Breast epithelium (tissue), 4 donors: Measurements from ENCODE around the gene NR2C1. TPM values are rescaled to one million over a fixed set of nuclear protein-coding genes. Genes with fewer than 3 reads are reported as not detected.
"Not testable (repeated sequence)": the region's sequence is repeated elsewhere in the genome, so short reads cannot be mapped to it uniquely, and the experiment has no call there.

Source experiments
- DNase-seq, 2 donors: peaks; one replicate each; pipeline ENCODE4 v3.0.0-alpha.2; 2019; ENCODE audit warnings: low spot score in 2 of 2
- H3K27ac ChIP-seq, 2 donors: fragments of 200-600 bp; sonication (generic) in 1 of 2; one replicate each; pipeline ENCODE4 v1.5.1; 2016 to 2019; ENCODE audit warnings: mild to moderate bottlenecking in 1 of 2
- H3K27me3 ChIP-seq, 2 donors: fragments of 200-600 bp; sonication (generic) in 1 of 2; one replicate each; pipeline versions ENCODE4 v1.5.1 to v1.6.0; 2017 to 2019; ENCODE audit warnings: control low read depth in 1 of 2, mild to moderate bottlenecking in 1 of 2
- H3K36me3 ChIP-seq: fragments of 200-600 bp; one replicate; pipeline ENCODE4 v1.5.1; 2019
- H3K4me1 ChIP-seq, 2 donors: fragments of 200-600 bp; sonication (generic); one replicate each; pipeline ENCODE4 v1.5.1; 2016 to 2019; ENCODE audit warnings: control low read depth in 1 of 2
- H3K4me3 ChIP-seq, 3 donors: fragments of 200-600 bp; sonication (generic); 1 replicate in 2 of 3; 2 replicates in 1 of 3; pipeline ENCODE4 v1.5.1; 2016 to 2019; ENCODE audit warnings: mild to moderate bottlenecking in 3 of 3, moderate library complexity in 2 of 3
- H3K9me3 ChIP-seq, 2 donors: fragments of 200-600 bp; sonication (generic) in 1 of 2; one replicate each; pipeline ENCODE4 v1.5.1; 2016 to 2019; ENCODE audit warnings: control low read depth in 1 of 2
- CTCF ChIP-seq, 3 donors: fragments of 450-650 bp; IDR thresholded peaks; one replicate each; pipeline ENCODE4 v1.5.1; 2016 to 2017; ENCODE audit warnings: antibody characterized with exemption in 3 of 3, mild to moderate bottlenecking in 3 of 3, moderate library complexity in 3 of 3
- POLR2A ChIP-seq: fragments of 450-650 bp; IDR thresholded peaks from one replicate; pipeline ENCODE4 v1.6.1; 2016; ENCODE audit warnings: antibody characterized with exemption, mild to moderate bottlenecking, moderate library complexity
- POLR2AphosphoS5 ChIP-seq, 3 donors: sonication (generic); formaldehyde crosslinking; IDR thresholded peaks; one replicate each; pipeline ENCODE4 v1.6.1; 2017; ENCODE audit warnings: antibody characterized with exemption in 3 of 3
- intact Hi-C: fragments of 100-400 bp; cut with DNase I; formaldehyde crosslinking; loops from one replicate; pipeline ENCODE4 v1.15.1; 2023; ENCODE audit warnings: low total_unique reads
- total RNA-seq, 3 donors: library from RNA; depleted of rRNA; stranded (reverse); fragments of >200 nt; gene quantifications; one replicate each; pipeline ENCODE4 v1.1.0, GENCODE V29; 2016

NR2C1 gene
- total RNA-seq, 3 donors from 2014 or later = 46.7 to 50.5 (median 47.7) TPM

GRCh38 chr12:95104919-95105452, 31.6 kb upstream of the NR2C1 start:
- Histone ChIP-seq H3K36me3 (no peaks in the 10 kb centered on the region), H3K9me3 (no peaks in the 10 kb centered on the region), H3K4me1 (no peaks in the 10 kb centered on the region), H3K4me3 (no peak overlapping the region), H3K27ac (no peak overlapping the region), H3K27me3 (no peaks in the 10 kb centered on the region)
- TF ChIP-seq POLR2AphosphoS5 (IDR thresholded peaks at IDR 0.05) (no peak), CTCF (IDR thresholded peaks at IDR 0.05) (no peak), POLR2A (no peak)
- no peak for DNase-seq
- intact Hi-C loops = loop anchor here (5.0 kb wide), 1 partner anchor 1002 kb away; no protein-coding TSS in a partner anchor

DNA sequence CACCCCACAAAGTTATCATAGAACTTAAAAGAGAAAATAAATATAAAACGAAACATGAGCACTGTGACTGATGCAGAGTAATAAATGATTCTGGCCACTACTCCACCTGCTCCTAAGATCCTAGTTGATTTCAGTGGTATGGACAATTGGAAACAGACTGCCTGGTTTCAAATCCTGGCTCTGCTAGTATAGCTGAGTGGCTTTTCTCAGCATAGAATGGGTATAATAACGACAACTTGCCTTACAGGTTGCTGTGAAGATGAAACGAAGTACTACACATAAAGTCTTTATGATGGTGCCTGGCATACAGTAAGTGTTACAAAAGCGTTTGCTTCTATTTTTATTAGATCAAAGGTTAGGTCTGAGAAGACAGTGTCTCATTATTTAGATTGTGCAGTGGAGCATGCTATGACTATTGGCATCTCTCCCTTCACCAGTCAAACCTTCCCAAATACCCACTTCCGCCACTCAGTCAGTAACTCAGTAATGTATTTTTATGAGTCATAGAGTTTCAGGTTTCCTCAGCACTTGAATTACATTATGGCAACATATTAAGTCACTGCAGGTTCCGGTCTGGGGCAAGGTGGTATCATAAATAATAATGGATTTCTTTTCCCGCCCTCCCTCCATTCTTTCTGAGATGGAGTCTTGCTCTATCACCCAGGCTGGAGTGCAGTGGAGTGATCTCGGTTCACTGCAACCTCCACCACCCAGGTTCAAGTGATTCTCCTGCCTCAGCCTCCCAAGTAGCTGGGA, 29.7 kb upstream of the NR2C1 start:
- H3K9me3 ChIP-seq = no peaks in the 10 kb centered on the region
- peak overlapping the region in 1 of 2 donors; percentile 58 for H3K27ac ChIP-seq
- H3K27me3 ChIP-seq = no peaks in the 10 kb centered on the region
- H3K4me1 ChIP-seq = no peaks in the 10 kb centered on the region
- no peak overlapping the region for H3K4me3 ChIP-seq
- no peak for DNase-seq
- intact Hi-C loops = no loop called here
- TF ChIP-seq POLR2A (no peak), CTCF (IDR thresholded peaks at IDR 0.05) (no peak), POLR2AphosphoS5 (IDR thresholded peaks at IDR 0.05) (no peak)
- H3K36me3 ChIP-seq = no peaks in the 10 kb centered on the region

- not testable (repeated sequence) for DNase-seq, H3K36me3 ChIP-seq, H3K4me3 ChIP-seq
Observed at GRCh38 chr12:95101957-95102356, 28.5 kb upstream of the NR2C1 start.

GRCh38 chr12:95100264-95101190, 27.1 kb upstream of the NR2C1 start:
- no peaks in the 10 kb centered on the region for H3K4me1 ChIP-seq
- H3K27me3 ChIP-seq = no peaks in the 10 kb centered on the region
- H3K4me3 ChIP-seq = no peak overlapping the region
- intact Hi-C loops = no loop called here
- no peak for DNase-seq
- H3K9me3 ChIP-seq = no peaks in the 10 kb centered on the region
- no peaks in the 10 kb centered on the region for H3K36me3 ChIP-seq
- TF ChIP-seq POLR2AphosphoS5 (IDR thresholded peaks at IDR 0.05) = no peak
- no peak for TF ChIP-seq POLR2A
- TF ChIP-seq CTCF (IDR thresholded peaks at IDR 0.05) = no peak
- no peak overlapping the region for H3K27ac ChIP-seq

More at GRCh38 chr12:95101957-95102356, 28.5 kb upstream of the NR2C1 start:
- H3K27me3 ChIP-seq, H3K27ac ChIP-seq, intact Hi-C loops, H3K9me3 ChIP-seq, H3K4me1 ChIP-seq: not testable (repeated sequence)

- H3K27ac ChIP-seq = no peak overlapping the region
- no peaks in the 10 kb centered on the region for H3K36me3 ChIP-seq
- TF ChIP-seq POLR2A (no peak), POLR2AphosphoS5 (IDR thresholded peaks at IDR 0.05) (no peak), CTCF (IDR thresholded peaks at IDR 0.05) (no peak)
- intact Hi-C loops = no loop called here
- no peak overlapping the region for H3K4me3 ChIP-seq
- DNase-seq = no peak
- no peaks in the 10 kb centered on the region for H3K9me3 ChIP-seq
- no peaks in the 10 kb centered on the region for H3K27me3 ChIP-seq
- no peaks in the 10 kb centered on the region for H3K4me1 ChIP-seq
Observed at GRCh38 chr12:95099270-95099790, 25.9 kb upstream of the NR2C1 start.
